Hepatocyte (in vitro differentiated cells): ENCODE results near the gene PPP1R1B. TPM values are rescaled to one million over a fixed set of nuclear protein-coding genes. Genes with fewer than 3 reads are reported as not detected.

Source experiments
- DNase-seq: peaks from one replicate; pipeline ENCODE4 v3.0.0-alpha.2; 2016; ENCODE audit warnings: low spot score
- H2AFZ ChIP-seq: fragments of 200-600 bp; sonication (generic); 2 replicates; pipeline ENCODE4 v1.6.0; 2016; ENCODE audit warnings: antibody characterized with exemption, mild to moderate bottlenecking
- H3K27ac ChIP-seq: fragments of 200-600 bp; sonication (generic); 2 replicates; pipeline ENCODE4 v1.5.1; 2016; ENCODE audit warnings: mild to moderate bottlenecking
- H3K27me3 ChIP-seq: fragments of 200-600 bp; sonication (generic); 2 replicates; pipeline ENCODE4 v1.6.1; 2016
- H3K36me3 ChIP-seq: fragments of 200-600 bp; sonication (generic); replicated peaks from 2 replicates; pipeline ENCODE4 v1.5.1; 2016; ENCODE audit warnings: low read depth; ENCODE audit not compliant: insufficient read depth
- H3K4me1 ChIP-seq: fragments of 200-600 bp; sonication (generic); 2 replicates; pipeline ENCODE4 v1.5.1; 2016; ENCODE audit warnings: mild to moderate bottlenecking, moderate library complexity; ENCODE audit not compliant: insufficient read depth
- H3K4me2 ChIP-seq: fragments of 200-600 bp; sonication (generic); 2 replicates; pipeline ENCODE4 v1.6.0; 2016
- H3K4me3 ChIP-seq: fragments of 200-600 bp; sonication (generic); 2 replicates; pipeline ENCODE4 v1.5.1; 2016; ENCODE audit warnings: mild to moderate bottlenecking
- H3K79me2 ChIP-seq: fragments of 200-600 bp; sonication (generic); 2 replicates; pipeline ENCODE4 v1.6.0; 2017; ENCODE audit warnings: mild to moderate bottlenecking
- H3K9me2 ChIP-seq: fragments of 200-600 bp; sonication (generic); replicated peaks from 2 replicates; pipeline ENCODE4 v1.6.0; 2017; ENCODE audit warnings: mild to moderate bottlenecking; ENCODE audit not compliant: insufficient read depth
- H3K9me3 ChIP-seq: fragments of 200-600 bp; sonication (generic); 2 replicates; pipeline ENCODE4 v1.5.1; 2016; ENCODE audit warnings: low read depth, mild to moderate bottlenecking
- H4K20me1 ChIP-seq: fragments of 200-600 bp; sonication (generic); 2 replicates; pipeline ENCODE4 v1.6.0; 2016; ENCODE audit warnings: mild to moderate bottlenecking; ENCODE audit not compliant: insufficient read depth, poor library complexity, severe bottlenecking
- EZH2 ChIP-seq: fragments of 200-600 bp; sonication (generic); IDR thresholded peaks from 2 replicates; pipeline ENCODE4 v1.6.1; 2016; ENCODE audit warnings: antibody characterized with exemption, mild to moderate bottlenecking, borderline replicate concordance
- EZH2phosphoT487 ChIP-seq: fragments of 200-600 bp; sonication (generic); IDR thresholded peaks from one replicate; pipeline ENCODE4 v1.6.1; 2018; ENCODE audit warnings: antibody characterized with exemption, mild to moderate bottlenecking, low read depth, moderate library complexity; ENCODE audit not compliant: unreplicated experiment, severe bottlenecking
- WGBS: methylation state at CpG from one replicate; pipeline ENCODE4 v1.1.6; 2016; ENCODE audit warnings: low lambda C conversion rate; ENCODE audit errors: missing lambda C conversion rate; 5-methylcytosine and 5-hydroxymethylcytosine counted together
- polyA plus RNA-seq: library from polyadenylated mRNA; unstranded; fragments of >200 nt; fragmentation: Nextera tagmentation; extraction: Ambion mirVana; gene quantifications from 2 replicates; pipeline ENCODE4 v1.2.1, GENCODE V29; 2016
- total RNA-seq: library from RNA; depleted of rRNA; stranded (reverse); fragments of >200 nt; gene quantifications from 2 replicates; pipeline ENCODE4 v1.2.3, GENCODE V29; 2014
- TF ChIP-seq, protein P1 (sequence below): fragments of 200-600 bp; sonication (generic); IDR thresholded peaks from 2 replicates; pipeline ENCODE4 v1.5.1; 2016; ENCODE audit warnings: antibody characterized with exemption, mild to moderate bottlenecking; ENCODE audit not compliant: poor library complexity

The PPP1R1B gene
- total and polyA plus RNA-seq, 2 experiments from 2014 or later = 1.5 to 3.7 TPM

DNA sequence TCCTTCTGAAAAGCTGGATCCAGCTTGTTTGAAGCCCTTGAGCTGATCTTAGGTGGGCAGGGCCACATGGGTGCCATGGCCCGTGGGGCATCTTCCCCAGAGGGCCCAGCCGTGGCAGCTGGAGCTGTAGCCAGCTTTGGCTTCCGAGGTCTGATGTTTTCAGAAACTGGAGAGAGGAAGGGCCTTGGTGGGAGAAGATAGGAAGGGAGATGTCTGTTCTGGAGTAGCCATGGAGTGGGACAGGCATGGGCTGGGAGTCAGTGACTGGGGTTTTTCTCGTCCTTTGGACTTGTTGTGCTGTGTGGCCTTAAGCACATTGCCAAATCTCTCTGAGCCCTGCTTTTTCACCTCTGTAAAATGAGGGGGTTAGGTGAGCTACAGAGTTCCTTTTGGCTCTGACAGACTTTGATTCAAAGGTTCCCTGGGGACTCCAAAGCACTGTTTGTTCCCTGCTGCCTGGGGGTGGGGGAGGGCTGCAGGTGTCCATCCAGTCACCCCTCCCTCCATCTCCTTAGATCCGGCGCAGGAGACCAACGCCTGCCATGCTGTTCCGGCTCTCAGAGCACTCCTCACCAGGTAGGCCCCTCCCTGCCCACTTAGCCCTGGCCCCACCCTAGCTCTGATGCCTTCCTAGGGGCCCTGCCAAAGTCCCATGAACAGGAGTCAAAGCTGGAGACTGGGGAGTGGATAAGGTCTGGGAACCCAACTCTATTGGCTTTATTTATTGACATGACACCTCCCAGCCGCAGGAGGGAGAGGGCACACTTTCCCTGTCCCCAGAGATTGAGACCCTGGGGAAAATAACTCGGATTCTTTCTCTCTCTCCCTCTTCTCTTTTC, 2.1 kb downstream of the PPP1R1B start:
- WGBS = 72% methylated on average over 10 of the region's 10 CpGs
- peaks cover 46% of the 10 kb centered on the region for H3K27me3 ChIP-seq

GRCh38 chr17:39629494-39629880, 2.7 kb downstream of the PPP1R1B start:
- Histone ChIP-seq H3K36me3 (no peaks in the 10 kb centered on the region), H4K20me1 (no peaks in the 10 kb centered on the region), H3K9me3 (no peaks in the 10 kb centered on the region), H3K9me2 (no peaks in the 10 kb centered on the region), H3K79me2 (no peaks in the 10 kb centered on the region), H3K4me2 (no peak overlapping the region), H3K27me3 (peaks cover 45% of the 10 kb centered on the region), H2AFZ (no peak overlapping the region), H3K4me3 (no peak overlapping the region), H3K4me1 (peaks cover 34% of the 10 kb centered on the region), H3K27ac (no peak overlapping the region)
- no peak for DNase-seq
- TF ChIP-seq, protein P1, sequence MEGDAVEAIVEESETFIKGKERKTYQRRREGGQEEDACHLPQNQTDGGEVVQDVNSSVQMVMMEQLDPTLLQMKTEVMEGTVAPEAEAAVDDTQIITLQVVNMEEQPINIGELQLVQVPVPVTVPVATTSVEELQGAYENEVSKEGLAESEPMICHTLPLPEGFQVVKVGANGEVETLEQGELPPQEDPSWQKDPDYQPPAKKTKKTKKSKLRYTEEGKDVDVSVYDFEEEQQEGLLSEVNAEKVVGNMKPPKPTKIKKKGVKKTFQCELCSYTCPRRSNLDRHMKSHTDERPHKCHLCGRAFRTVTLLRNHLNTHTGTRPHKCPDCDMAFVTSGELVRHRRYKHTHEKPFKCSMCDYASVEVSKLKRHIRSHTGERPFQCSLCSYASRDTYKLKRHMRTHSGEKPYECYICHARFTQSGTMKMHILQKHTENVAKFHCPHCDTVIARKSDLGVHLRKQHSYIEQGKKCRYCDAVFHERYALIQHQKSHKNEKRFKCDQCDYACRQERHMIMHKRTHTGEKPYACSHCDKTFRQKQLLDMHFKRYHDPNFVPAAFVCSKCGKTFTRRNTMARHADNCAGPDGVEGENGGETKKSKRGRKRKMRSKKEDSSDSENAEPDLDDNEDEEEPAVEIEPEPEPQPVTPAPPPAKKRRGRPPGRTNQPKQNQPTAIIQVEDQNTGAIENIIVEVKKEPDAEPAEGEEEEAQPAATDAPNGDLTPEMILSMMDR = no peak
- no peak for TF ChIP-seq EZH2phosphoT487
- TF ChIP-seq EZH2 = no peak
- 71% methylated on average over 3 of the region's 3 CpGs for WGBS

More for the DNA sequence above, 2.1 kb downstream of the PPP1R1B start:
- H3K4me3 ChIP-seq = no peak overlapping the region
- TF ChIP-seq, protein P1 = no peak
- TF ChIP-seq EZH2 (no peak), EZH2phosphoT487 (no peak)
- H3K27ac ChIP-seq = no peak overlapping the region
- H3K9me3 ChIP-seq = no peaks in the 10 kb centered on the region
- no peak overlapping the region for H2AFZ ChIP-seq
- H3K36me3 ChIP-seq = no peaks in the 10 kb centered on the region
- H3K9me2 ChIP-seq = no peaks in the 10 kb centered on the region
- no peak overlapping the region for H3K4me2 ChIP-seq
- DNase-seq = no peak
- peaks cover 34% of the 10 kb centered on the region for H3K4me1 ChIP-seq
- no peaks in the 10 kb centered on the region for H4K20me1 ChIP-seq
- no peaks in the 10 kb centered on the region for H3K79me2 ChIP-seq

DNA sequence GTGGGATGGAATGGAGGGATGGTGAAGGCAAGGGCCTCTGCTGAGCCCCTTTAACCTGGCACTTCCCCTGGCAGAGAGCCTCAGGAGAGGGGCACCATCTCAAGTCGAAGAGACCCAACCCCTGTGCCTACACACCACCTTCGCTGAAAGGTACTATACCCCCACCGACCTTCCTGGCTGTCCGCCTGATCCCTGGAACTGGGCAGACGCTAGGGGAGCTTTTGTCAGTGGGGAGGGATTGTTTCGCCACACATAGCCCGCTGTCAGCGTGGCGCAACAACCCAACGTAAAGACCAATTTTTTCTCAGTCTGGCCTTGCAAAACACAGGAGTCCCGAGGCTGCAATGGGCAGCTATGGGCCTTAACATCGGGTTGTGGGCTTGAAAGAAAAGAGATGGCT, 3.1 kb downstream of the PPP1R1B start:
- Histone ChIP-seq H3K4me1 (peaks cover 34% of the 10 kb centered on the region), H3K79me2 (no peaks in the 10 kb centered on the region), H3K27ac (no peak overlapping the region), H3K27me3 (peaks cover 41% of the 10 kb centered on the region), H2AFZ (no peak overlapping the region), H3K9me3 (no peaks in the 10 kb centered on the region), H3K36me3 (no peaks in the 10 kb centered on the region), H4K20me1 (no peaks in the 10 kb centered on the region), H3K4me2 (no peak overlapping the region), H3K4me3 (no peak overlapping the region), H3K9me2 (no peaks in the 10 kb centered on the region)
- TF ChIP-seq EZH2phosphoT487 = no peak
- TF ChIP-seq EZH2 = no peak
- TF ChIP-seq, protein P1 = no peak
- no peak for DNase-seq
- 82% methylated on average over 12 of the region's 12 CpGs for WGBS
